HG02840 (cell line): ENCODE measurements around the gene ANKRD33B.
"Not testable (repeated sequence)": the region's sequence is repeated elsewhere in the genome, so short reads cannot be mapped to it uniquely, and the experiment has no call there.

Experiments
- ATAC-seq: cut with Tn5 transposase; IDR thresholded peaks from one replicate; pipeline ENCODE4 v1.9.1; 2021; ENCODE audit warnings: mild to moderate bottlenecking, moderate library complexity, moderate number of reproducible peaks; ENCODE audit not compliant: unreplicated experiment, low FRiP score

ANKRD33B gene

DNA sequence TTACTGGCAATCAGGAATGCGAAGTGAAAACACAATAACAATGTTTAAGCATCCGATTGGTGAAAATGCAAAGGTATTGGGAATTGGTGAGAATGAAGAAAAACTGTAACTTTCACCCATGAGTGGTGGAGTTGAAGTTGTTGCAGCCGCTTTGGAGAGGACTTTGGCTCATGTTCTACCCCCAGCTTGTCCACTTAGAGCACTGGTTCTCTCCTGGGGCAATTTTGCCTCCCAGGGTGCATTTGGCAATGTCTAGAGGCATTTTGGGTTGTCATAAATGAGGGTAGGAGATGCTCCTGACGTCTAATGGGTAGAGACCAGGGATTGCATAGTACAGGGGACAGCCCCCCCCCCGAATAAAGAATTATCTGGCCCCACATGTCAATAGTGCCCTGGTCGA is 46.2 kb downstream of the ANKRD33B start:
- no peak for ATAC-seq

DNA sequence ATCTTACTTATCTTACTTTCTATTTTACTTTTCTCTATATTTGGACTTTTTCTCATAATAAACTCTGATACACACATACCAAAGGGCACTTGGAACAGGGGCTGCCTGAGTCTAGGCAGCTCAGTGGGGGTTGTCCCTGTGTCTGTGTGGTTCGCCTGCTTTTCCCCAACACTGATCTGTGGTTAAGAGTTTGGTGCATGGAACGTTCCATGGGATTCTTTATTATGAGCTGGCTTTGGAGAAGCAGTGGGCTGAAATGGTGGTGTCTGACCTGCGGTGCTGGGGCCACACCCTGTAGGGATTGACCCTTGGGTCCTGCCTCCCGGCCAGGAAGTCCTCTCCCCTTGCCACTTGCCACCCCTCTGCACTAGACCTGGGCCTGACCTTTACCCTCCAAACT is 47.4 kb downstream of the ANKRD33B start:
- no peak for ATAC-seq

DNA sequence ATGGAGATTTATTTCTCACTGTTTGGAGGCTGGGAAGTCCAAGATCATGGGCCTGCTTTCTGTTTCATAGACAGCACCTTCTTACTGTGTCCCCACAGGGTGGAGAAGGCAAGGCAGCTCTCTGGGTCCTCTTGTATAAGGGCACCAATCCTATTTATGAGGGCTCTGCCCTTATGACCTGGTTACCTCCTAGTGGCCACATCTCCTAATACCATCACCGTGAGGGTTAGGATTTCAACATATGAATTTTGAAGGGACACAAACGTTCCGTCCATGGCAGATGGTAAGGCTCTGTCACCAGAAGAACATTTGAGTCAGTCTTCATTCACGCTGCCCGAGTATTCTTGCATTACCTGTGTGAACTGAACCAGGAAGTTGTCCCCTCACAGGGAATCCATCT is 48.4 kb downstream of the ANKRD33B start:
- no peak for ATAC-seq

DNA sequence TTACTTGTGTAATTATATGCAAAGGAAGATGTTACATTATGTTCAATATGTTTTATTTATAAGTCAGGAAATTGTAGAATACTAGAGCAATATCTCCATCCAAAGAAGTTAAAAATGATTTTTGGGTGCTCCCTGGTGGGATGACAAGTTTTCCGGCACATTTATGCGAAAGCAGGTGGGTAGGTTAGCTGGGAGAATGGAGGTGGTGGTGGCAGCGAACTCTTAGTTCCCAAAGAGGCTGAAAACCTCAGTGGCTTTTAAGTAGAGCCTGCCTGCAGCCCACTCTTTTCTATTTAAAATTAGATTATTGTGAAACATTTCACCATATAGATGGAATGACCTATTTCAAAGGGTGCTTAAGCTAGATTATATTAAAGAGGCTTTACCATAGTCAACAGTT is 51.8 kb downstream of the ANKRD33B start:
- no peak for ATAC-seq

DNA sequence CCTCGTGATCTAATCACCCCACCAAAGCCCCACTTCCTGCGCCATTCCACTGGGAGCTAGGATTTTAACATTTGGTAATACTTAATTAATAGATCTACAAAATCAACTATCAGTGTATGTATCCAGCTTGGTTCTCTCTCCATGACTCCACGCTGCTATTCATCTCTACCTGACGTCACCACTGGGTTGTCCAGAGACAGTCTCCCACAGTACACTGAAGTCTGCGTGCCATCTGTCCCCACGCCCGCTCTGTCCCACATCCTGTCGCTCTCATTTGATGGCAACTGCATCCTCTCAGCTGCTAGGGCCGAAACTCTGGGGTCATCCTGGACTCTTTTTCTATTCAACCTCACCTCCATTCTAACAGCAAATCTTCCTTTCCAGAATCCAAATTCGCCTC is 53.2 kb downstream of the ANKRD33B start:
- no peak for ATAC-seq

DNA sequence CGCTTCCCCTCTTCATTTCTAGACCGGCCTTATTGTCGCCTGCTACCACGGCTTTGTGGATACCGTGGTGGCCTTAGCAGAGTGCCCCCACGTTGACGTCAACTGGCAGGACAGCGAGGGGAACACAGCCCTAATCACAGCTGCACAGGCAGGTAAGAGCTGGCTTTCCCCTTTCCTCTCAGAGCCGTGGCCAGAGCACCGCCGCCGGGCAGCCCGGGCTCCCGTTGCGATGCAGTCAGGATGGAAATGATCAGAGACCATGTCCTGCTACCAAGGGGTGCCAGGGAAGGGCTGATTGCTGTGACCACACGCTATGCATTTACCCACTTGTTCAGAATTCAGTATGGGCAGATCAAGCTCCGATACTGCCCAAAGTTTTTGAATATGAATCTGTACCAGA is 54.4 kb downstream of the ANKRD33B start:
- ATAC-seq, result no peak

DNA sequence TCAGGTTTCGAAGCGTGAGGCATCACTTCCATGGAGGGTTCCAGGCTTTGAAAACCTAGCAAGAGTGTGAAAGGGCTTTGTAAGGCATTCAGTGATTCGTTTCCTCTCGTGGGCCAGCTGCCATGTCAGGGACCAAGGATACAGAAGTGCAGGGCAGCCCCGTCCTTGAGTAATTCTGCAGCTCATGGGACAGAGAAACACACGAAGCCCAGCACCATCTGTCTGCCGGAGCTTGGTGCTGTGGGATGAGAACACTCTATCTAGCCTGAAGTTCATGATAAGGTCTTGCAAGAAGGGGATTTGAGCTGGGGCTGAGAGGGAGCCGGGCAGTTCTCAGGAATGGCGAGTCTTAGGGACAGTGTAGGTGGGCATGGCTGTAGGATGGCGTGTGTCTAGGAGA is 55.8 kb downstream of the ANKRD33B start:
- ATAC-seq, result no peak

DNA sequence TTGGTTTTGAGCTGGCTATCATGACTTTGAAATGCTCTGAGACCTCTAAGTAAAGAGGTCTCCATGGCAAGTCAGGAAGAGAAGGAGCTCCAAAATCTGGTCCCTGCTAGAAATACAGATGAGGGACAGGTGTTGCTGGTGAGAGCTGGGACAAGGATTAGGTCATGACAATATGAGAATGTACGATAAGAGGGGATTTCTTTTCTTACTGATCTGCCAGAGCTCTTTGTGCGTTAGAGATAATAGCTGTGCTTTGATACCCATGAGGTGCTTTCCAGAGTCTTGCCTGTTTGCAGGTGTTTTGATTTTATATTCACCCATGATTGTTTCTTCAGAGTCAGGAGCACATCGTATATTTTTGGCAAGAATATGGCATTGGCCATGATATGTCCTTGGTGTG is 56.5 kb downstream of the ANKRD33B start:
- no peak for ATAC-seq

DNA sequence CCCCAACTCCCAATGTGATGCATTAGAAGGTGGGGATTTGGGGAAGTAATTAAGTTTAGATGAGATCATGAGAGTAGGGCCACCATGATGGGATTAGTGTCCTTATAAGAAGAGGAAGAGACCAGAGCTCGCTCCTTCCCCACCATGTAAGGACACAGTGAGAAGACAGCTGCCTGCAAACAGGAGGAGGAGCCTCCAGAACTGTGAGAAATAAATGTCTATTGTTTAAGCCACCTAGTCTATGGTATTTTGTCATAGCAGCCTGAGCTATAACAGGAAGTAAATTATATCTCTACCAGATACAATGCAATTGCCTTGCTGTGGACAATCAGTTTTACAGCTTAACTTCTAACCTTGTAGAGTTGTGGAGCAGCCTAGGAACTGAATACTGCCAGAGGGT is 58.0 kb downstream of the ANKRD33B start:
- ATAC-seq, result no peak

DNA sequence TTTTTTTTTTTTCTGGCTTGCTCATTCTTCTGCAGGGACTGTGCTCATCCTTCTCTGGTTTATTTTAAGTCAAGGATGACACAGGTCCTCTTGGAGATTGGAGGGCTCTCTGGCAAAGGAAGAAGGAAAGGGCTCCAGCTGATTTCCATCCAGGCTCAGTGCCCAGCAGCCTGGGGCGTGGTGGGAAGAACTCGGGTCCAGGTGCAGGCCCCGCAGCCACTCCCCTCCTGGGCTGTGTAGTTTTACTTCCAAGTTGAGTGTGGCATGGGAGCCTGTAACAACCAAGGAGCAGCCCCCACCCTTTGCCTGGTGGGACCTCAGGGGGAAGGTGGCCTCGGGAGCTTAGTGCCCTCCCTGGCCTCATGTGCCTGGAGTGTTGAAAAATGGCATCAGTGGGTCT is 58.9 kb downstream of the ANKRD33B start:
- ATAC-seq, result no peak

DNA sequence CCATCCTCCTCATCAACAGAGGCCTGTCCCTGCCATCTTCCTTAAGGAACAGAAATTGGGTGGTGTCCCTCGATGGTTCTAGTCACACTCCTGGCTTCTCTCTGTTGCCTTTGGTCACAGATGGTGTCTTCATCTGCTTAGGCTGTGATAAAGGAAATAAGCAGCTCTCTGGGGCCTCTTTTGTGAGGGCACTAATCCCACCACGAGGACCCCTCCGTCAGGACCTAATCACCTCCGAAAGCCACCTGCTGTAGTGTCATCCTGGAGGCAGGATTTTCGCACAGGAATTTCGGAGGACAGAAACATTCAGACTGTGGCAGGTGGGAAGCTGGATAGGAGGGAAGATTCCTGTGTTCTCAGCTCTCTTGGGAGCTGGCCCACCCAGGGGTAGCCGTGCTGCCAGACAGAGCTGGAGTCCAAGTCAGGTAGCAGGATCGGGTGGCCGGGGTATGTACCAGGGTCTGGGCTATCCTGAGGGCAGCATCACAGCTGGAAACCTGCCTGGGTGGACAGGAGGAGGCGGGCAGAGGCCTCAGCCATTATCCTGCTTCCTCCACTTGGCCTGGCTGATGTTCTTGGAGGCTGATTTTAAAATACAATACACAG is 59.5 kb downstream of the ANKRD33B start:
- no peak for ATAC-seq

DNA sequence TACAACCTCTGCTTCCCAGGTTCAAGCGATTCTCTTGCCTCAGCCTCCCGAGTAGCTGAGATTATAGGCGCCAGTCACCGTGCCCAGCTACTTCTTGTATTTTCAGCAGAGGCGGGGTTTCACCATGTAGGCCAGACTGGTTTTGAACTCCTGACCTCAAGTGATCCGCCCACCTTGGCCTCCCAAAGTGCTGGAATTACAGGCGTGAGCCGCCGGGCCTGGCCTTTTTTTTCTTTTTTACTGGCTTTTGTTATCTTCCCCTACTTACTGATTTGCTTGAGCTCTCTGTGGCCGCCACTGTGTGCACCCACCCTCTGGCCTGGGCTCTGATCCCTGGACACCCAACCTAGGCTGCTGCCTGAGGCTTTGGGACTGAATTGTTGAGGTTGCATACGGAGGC is 60.3 kb downstream of the ANKRD33B start:
- no peak for ATAC-seq

DNA sequence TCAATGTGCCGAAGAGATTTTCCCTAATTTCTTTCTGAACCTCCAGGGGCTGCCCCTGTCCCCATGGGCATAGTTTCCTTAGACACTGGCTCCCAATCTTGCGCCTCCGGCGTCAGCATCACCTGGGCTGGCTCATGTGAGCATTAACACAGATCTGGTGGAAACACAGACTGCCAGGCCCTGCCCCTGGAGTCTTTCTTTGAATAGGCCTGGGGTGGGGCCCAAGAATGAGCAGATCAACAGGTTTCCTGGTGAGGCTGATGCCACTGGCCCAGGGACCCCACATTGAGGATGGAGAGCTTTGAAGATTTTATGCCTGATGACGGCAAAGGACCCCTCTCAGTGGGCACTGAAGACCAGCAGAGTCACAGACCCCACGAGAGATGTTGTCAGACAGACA is 60.8 kb downstream of the ANKRD33B start:
- no peak for ATAC-seq

DNA sequence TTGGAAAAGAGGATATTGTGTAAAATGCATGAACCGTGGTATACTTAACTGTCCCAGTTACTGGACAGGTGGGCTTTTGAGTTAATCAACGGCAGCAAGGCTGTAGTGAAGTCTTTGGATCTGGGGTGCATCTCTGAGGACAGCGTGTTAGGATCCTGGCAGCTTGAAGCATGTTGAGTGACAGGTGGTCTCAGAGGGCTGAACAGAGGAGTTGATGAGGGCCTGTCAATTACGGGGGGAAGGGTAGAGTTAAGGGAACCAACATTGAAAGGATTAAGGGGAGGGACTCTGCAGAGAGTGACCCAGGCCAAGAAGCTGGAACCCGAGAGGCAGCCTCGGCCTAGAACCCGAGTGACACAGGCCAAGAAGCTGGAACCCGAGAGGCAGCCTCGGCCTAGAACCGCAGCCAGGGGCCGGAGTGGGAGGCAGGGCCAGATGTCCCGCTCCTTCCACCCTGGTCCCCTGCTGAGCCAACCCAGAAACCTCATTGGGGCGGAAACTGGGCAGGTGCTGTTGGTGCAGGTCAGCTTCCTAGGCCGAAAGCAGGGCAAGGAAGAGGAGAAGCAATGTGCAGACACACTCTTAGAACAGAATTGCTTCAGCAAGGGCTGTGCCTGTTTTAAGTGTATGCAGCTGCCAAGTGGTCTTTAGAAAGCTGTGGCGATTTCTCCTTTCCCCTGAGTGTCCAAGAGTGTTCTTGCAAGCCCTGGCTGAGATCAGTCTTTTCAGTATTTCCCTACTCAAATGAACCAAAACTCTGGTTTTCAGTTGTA is 62.0 kb downstream of the ANKRD33B start:
- ATAC-seq, result no peak

DNA sequence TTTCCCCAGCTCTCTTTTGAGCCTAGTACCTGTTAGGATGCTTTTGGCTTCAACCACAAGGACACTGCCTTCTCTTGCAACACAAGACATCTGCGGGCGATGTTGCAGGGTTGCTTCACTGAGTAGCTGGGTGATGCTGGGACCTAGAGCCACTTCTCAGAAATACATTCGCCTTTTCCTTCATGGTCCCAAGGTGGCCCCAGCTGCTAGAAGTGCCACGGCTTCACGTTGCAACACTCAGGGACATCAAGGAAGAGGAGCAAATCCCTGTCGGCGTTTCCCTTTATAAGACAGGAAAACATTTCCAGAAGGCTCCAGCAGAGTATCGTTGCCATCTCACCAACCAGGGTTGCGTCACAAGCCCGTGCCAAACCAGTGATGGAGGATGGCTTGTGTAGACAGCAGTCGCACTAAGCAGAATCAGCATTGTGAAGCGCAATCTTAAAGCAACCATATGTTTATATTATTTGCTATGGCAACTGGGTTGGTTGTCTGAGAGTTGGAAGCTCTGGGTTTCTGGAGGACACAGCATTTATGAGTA is 62.7 kb downstream of the ANKRD33B start:
- no peak for ATAC-seq

DNA sequence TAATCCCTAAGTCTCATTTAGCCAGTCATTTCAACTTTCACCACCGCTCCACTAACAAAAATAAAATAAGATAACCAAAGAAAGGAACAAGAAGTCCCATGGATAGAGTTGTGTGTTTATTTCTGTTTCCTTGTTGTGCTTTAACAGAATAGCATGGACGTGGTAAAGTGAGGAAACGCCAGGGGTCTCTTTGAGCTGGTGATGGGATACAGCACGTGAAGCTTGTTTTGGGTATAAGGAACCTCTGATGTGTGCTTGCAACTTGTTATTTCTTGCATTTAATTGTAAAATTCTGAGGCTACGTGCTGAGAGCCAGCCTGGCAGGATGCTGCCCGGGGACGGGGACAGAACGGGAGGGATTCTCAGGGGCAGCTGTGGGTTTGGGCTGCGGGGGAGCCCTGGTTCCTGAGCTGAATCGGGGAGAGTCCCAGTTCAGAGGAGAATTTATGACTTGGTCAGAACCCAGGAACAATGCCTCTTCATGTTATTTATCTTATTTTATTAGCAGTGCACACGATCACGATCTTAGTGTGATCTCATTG is 63.4 kb downstream of the ANKRD33B start:
- ATAC-seq, result peak; percentile 1

DNA sequence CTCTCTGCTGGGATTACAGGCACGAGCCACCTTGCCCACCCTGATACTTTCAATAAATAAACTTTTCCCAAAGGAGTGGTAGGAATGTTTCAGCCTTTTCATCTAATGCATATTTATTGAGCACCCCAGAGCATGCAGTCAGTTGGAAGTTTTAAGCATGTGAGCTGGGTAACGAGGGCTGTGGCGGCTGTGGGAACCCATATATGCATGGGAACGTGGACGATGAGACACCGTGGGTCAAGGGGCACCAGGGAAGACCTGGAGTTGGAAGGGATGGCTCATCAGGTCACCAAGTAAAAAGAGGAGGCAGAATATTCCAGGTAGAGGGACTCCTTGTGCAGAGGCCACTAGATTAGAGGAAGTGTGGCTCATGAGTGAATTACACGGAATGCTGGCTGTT is 64.7 kb downstream of the ANKRD33B start:
- no peak for ATAC-seq

DNA sequence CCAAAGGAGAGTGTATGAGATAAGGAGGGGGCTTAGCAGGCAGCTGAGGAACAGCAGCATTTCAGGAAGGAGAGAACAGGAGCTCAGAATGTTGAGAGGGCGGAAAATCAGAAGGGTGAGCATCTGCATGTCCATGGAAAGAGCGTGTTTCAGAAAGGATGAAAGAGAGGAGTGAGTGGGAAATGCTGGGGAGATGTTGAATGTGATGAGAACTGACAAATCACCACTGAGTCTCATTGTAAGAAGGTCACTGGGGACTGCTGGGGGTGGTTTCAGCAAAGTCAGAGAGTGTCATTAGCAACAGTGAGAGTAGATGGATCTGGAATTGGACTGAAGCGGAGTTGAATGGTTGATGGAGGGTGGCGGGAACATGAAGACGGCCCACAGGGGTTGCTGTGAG is 65.8 kb downstream of the ANKRD33B start:
- ATAC-seq, result no peak

DNA sequence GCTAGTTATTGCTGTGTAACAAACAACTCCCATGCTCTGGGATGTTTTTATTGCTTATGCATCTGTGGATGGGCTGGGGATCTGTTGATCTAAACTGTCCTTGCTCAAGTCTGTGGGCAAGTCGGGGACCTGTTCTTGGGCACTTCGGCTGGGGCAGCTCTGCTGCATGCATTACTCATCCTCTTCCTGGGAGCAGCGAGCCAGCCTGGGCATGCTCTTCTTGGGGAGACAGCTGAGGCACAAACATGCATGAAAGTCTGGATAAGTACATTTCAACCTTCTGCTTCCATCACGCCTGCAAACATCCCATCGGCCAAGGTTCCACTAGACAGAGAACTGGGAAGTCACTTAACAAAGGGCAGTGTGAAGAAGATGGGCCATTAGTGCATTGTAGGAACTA is 66.3 kb downstream of the ANKRD33B start:
- no peak for ATAC-seq

DNA sequence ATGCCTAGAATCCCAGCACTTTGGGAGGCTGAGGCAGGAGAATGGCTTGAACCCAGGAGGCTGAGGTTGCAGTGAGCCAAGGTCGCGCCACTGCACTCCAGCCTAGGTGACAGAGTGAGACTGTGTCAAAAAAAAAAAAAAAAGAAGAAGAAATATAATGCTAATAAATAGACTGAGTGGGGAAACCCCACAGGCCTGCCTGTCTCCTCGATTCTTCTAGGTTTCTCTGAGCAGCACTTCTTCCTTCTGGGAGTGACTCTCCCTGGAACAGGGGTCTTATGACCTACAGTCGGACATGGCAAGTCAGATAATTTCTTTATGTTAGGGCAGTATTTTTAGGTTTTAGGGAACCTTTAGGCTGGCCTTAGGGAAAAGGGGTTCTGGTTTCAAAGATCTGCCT is 66.9 kb downstream of the ANKRD33B start:
- not testable (repeated sequence) for ATAC-seq

DNA sequence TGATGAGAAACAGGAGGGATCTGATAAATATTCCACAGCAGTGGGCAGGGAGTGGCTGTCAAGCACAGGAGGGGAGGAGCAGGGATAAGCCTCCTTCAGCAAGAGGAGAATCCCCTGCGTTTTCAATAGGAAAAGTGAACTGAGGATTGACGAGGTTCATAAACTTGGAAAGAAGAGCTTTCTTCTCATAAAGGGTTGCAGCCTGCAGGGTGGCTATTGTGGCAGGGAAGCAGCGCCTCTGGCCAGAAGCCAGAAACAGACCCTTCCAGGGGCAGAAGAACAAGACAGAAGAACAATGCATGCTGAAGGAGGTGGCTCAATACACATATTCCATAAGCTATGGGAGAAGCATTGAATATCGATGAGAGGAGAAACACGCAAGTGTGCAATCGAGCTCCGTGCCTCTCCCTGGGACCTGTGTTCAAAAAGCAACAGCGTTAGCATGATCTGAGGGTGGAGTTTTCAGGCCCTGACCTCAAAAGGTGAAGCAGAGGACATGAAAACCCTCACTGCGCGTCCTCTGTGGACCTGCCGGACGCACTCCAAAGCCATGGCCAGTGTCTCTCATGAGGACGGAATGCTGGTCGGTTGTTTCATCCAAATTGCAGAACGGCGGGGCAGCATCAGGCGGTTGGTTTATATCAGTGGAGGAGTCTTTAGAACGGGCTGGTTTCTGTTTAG is 67.6 kb downstream of the ANKRD33B start:
- ATAC-seq, result peak; percentile 1
